ENCODE measurements around the gene UGDH.
A peak's percentile ranks its signal among the peaks of the same experiment; 100 is the strongest.

Gene UGDH

GRCh38 chr4:39527296-39528060 is at the start of gene UGDH:
UGDH (minus strand) TSS chr4:39527439; CDS start chr4:39521512, 5,927 bp downstream.
- TF ChIP-seq CTCF (IDR thresholded peaks at IDR 0.05; ENCODE audit: control insufficient read depth, extremely low read depth, insufficient read depth), result no peak
- H3K4me3 ChIP-seq (ENCODE audit: low read depth, low read length), result peak within 1 kb of the TSS; percentile 86
- DNase-seq (ENCODE audit: low read depth), result peak; percentile 94

GRCh38 chr4:39574946-39575345 is 47.7 kb upstream of the UGDH start:
- H3K4me3 ChIP-seq (ENCODE audit: low read depth, low read length), result no peak overlapping the region
- no peak for TF ChIP-seq CTCF (IDR thresholded peaks at IDR 0.05; ENCODE audit: control insufficient read depth, extremely low read depth, insufficient read depth)
- DNase-seq (ENCODE audit: low read depth), result no peak

GRCh38 chr4:39571504-39571903 is 44.3 kb upstream of the UGDH start:
- no peak for DNase-seq (ENCODE audit: low read depth)
- no peak overlapping the region for H3K4me3 ChIP-seq (ENCODE audit: low read depth, low read length)
- TF ChIP-seq CTCF (IDR thresholded peaks at IDR 0.05; ENCODE audit: control insufficient read depth, extremely low read depth, insufficient read depth), result no peak

GRCh38 chr4:39571054-39571453 is 43.8 kb upstream of the UGDH start:
- no peak for DNase-seq (ENCODE audit: low read depth)
- TF ChIP-seq CTCF (IDR thresholded peaks at IDR 0.05; ENCODE audit: control insufficient read depth, extremely low read depth, insufficient read depth), result no peak
- H3K4me3 ChIP-seq (ENCODE audit: low read depth, low read length), result no peak overlapping the region

GRCh38 chr4:39569209-39569608 is 42.0 kb upstream of the UGDH start:
- TF ChIP-seq CTCF (IDR thresholded peaks at IDR 0.05; ENCODE audit: control insufficient read depth, extremely low read depth, insufficient read depth), result no peak
- H3K4me3 ChIP-seq (ENCODE audit: low read depth, low read length), result peak overlapping the region; percentile 14; the same call in 1 of the 2 replicates
- no peak for DNase-seq (ENCODE audit: low read depth)

- H3K4me3 ChIP-seq (ENCODE audit: low read depth, low read length), result peak overlapping the region; percentile 14; the same call in 1 of the 2 replicates
- no peak for TF ChIP-seq CTCF (IDR thresholded peaks at IDR 0.05; ENCODE audit: control insufficient read depth, extremely low read depth, insufficient read depth)
- peak; percentile 84 for DNase-seq (ENCODE audit: low read depth)
Observed at GRCh38 chr4:39568805-39569204, 41.6 kb upstream of the UGDH start.

Data from LNCaP clone FGC (cell line).